Left lung (tissue), 10 donors: Measurements from ENCODE around the gene DGKB. TPM values are rescaled to one million over a fixed set of nuclear protein-coding genes. Genes with fewer than 3 reads are reported as not detected.

ENCODE experiments used
- ATAC-seq: fragments of 200-7000 bp; cut with Tn5 transposase; one replicate; pipeline ENCODE4 v1.9.1; 2020; ENCODE audit warnings: moderate library complexity
- DNase-seq, 4 donors: peaks; one replicate each; pipeline ENCODE4 v3.0.0-alpha.2; 2013 to 2020
- H3K27ac ChIP-seq, 2 donors: fragments of 200-600 bp; sonication (generic) in 1 of 2; one replicate each; pipeline versions ENCODE4 v1.5.0 to v1.8.0; 2020 to 2021
- H3K27me3 ChIP-seq, 2 donors: fragments of 200-600 bp; sonication (generic) in 1 of 2; one replicate each; pipeline versions ENCODE4 v1.5.0 to v1.8.0; 2020 to 2021
- H3K36me3 ChIP-seq, 2 donors: fragments of 200-600 bp; sonication (generic) in 1 of 2; one replicate each; pipeline versions ENCODE4 v1.5.0 to v1.8.0; 2020 to 2021
- H3K4me1 ChIP-seq, 2 donors: fragments of 200-600 bp; one replicate each; pipeline ENCODE4 v1.8.0; 2021
- H3K4me3 ChIP-seq, 2 donors: fragments of 200-600 bp; sonication (generic) in 1 of 2; one replicate each; pipeline versions ENCODE4 v1.5.0 to v1.8.0; 2020 to 2021; ENCODE audit warnings: mild to moderate bottlenecking in 1 of 2
- H3K9me3 ChIP-seq, 2 donors: fragments of 200-600 bp; sonication (generic) in 1 of 2; one replicate each; pipeline versions ENCODE4 v1.5.0 to v1.8.0; 2020 to 2021
- intact Hi-C, 2 donors: fragments of 100-400 bp; cut with DNase I; formaldehyde crosslinking; loops; one replicate each; pipeline versions ENCODE4 v1.11.2 to v1.14.2; 2022
- polyA plus RNA-seq, 6 donors: library from polyadenylated mRNA; unstranded; fragments of 120-200 nt; gene quantifications; one replicate each; pipeline ENCODE4 v1.2.1, GENCODE V29; 2013; ENCODE audit not compliant: insufficient read length in 6 of 6
- total RNA-seq, 2 donors: library from RNA; stranded (reverse); fragmentation: NEBNext Ultra II Directional; extraction: Animal tissue kit (Norgen Biotek cat#: 25700); gene quantifications; one replicate each; pipeline ENCODE4 v1.2.1, GENCODE V29; 2021
- TF ChIP-seq, protein P1 (sequence below), 2 donors: fragments of 200-600 bp; sonication (generic) in 1 of 2; IDR thresholded peaks; one replicate each; pipeline versions ENCODE4 v1.5.0 to v1.8.0; 2021; ENCODE audit warnings: antibody characterized with exemption in 2 of 2
- donor health status: DM: no; HTN: yes; CAD: no.
- donor health status: DM: no; HTN: no; CAD: no.

DGKB gene
- total and polyA plus RNA-seq, 8 donors, result 0.15 to 0.31 (median 0.27) TPM; not detected in 1

DNA sequence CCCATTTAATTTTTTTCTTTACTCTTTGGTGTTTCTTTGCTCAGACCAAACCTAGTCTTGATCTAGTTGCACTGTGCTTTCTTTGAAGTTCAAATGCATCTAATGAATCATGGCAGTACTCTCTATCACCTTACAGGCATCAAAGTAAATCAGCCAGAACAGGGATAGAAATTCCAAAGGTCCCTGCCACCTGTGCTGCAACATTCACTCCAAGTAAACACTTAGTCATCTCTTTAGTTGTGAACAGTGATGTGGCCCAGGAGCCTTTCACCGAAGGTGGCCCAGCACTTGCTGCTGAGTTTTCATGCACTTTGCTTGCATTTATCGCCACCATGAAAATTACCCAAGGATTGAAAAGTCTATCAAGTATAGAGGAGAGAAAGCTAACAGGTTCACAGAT lies 599.0 kb downstream of the DGKB start:
- ATAC-seq, result no peak
- Histone ChIP-seq H3K36me3 (no peaks in the 10 kb centered on the region), H3K27me3 (no peaks in the 10 kb centered on the region), H3K27ac (no peak overlapping the region), H3K4me3 (no peak overlapping the region), H3K4me1 (no peaks in the 10 kb centered on the region), H3K9me3 (no peaks in the 10 kb centered on the region)
- intact Hi-C loops, result no loop called here
- TF ChIP-seq, protein P1, sequence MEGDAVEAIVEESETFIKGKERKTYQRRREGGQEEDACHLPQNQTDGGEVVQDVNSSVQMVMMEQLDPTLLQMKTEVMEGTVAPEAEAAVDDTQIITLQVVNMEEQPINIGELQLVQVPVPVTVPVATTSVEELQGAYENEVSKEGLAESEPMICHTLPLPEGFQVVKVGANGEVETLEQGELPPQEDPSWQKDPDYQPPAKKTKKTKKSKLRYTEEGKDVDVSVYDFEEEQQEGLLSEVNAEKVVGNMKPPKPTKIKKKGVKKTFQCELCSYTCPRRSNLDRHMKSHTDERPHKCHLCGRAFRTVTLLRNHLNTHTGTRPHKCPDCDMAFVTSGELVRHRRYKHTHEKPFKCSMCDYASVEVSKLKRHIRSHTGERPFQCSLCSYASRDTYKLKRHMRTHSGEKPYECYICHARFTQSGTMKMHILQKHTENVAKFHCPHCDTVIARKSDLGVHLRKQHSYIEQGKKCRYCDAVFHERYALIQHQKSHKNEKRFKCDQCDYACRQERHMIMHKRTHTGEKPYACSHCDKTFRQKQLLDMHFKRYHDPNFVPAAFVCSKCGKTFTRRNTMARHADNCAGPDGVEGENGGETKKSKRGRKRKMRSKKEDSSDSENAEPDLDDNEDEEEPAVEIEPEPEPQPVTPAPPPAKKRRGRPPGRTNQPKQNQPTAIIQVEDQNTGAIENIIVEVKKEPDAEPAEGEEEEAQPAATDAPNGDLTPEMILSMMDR (IDR thresholded peaks at IDR 0.05), result no peak
- no peak for DNase-seq

DNA sequence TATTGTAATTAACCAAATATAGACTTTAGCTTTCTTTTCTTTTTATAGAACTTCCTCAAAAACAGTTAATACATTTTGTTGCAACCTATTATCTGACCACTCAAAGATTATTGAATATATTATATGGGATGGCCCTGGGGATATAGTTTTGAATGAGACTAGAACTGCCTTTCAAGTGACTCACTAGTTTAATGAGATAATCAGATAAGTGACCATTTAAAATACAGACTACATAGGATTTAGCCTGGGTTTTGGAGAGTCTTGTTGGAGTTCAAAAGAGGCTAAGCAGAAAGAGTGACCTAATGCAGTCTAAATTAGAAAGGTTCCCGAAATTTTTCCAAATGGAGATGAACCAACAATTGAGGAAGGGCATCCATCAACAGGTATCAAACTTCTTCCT lies 607.9 kb downstream of the DGKB start:
- ATAC-seq (no peak), DNase-seq (no peak)
- Histone ChIP-seq H3K36me3 (no peaks in the 10 kb centered on the region), H3K27me3 (no peaks in the 10 kb centered on the region), H3K4me3 (no peak overlapping the region), H3K27ac (no peak overlapping the region), H3K4me1 (no peaks in the 10 kb centered on the region), H3K9me3 (peaks cover 0 to 6% of the 10 kb centered on the region in 2 donors)
- TF ChIP-seq, protein P1 (IDR thresholded peaks at IDR 0.05), result no peak
- intact Hi-C loops, result no loop called here

DNA sequence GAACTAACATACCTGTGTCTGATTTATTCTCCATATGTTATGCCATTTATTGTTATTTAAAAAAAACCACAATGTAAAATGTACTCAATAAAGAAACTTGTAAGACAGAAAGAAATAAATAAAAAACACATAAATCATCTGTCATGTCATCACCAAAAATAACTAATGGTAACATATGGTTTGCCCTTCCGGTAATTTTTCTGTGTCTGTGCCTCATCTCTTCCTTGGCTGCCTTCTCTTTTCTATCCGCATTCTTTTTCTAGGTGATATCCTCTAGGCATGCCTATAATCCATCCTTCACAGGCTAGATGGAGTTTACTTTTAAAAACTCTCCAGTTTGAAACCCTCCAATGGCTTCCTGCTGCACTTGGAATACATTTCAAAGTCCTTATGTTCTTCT lies 609.1 kb downstream of the DGKB start:
- intact Hi-C loops, result no loop called here
- no peak for ATAC-seq
- Histone ChIP-seq H3K4me3 (no peak overlapping the region), H3K36me3 (no peaks in the 10 kb centered on the region), H3K27me3 (no peaks in the 10 kb centered on the region), H3K4me1 (no peaks in the 10 kb centered on the region), H3K9me3 (peaks cover 0 to 6% of the 10 kb centered on the region in 2 donors), H3K27ac (no peak overlapping the region)
- TF ChIP-seq, protein P1 (IDR thresholded peaks at IDR 0.05), result no peak
- no peak for DNase-seq

DNA sequence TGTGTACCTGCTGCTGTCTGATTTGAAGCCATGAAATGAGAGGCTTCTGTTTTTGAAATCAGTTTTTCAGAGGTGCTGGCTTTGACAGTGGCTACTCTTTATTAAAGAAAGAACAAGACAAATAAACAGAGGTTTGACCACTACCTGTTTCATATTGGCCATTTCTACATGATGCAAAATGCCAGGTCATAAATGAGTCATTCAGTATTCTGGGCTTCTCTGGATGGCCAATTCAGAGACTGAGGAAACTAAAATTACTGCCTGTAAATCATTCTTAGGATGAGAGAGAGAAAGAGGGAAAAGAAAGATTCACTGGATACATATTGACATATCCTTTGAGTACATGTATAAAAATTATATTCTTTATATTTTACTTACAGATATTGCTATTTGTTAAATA lies 609.8 kb downstream of the DGKB start:
- Histone ChIP-seq H3K27ac (no peak overlapping the region), H3K27me3 (no peaks in the 10 kb centered on the region), H3K4me3 (no peak overlapping the region), H3K36me3 (no peaks in the 10 kb centered on the region), H3K4me1 (no peaks in the 10 kb centered on the region), H3K9me3 (peaks cover 0 to 5% of the 10 kb centered on the region in 2 donors)
- no peak for ATAC-seq
- intact Hi-C loops, result no loop called here
- TF ChIP-seq, protein P1 (IDR thresholded peaks at IDR 0.05), result no peak
- DNase-seq, result no peak

DNA sequence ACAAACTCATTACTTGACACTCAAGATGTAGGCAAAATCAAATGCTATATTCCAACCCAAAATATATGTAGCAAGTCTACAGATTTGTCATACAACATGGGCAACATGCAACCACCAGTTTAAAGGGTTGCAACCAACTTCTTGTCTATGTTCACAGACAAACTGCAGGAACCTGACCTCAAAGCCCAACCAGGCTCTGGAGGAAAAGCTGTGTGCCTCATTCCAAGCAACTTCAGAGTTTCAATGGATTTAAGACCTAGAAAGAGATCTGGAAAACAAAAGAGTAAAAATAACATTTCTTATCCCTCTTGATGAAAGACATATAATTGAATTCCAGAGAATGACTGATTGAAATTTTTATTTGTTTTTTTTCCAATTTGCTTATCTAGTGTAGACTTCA lies 612.6 kb downstream of the DGKB start:
- Histone ChIP-seq H3K9me3 (no peaks in the 10 kb centered on the region), H3K36me3 (no peaks in the 10 kb centered on the region), H3K27ac (no peak overlapping the region), H3K4me1 (no peaks in the 10 kb centered on the region), H3K4me3 (no peak overlapping the region), H3K27me3 (no peaks in the 10 kb centered on the region)
- no peak for DNase-seq
- no peak for ATAC-seq
- TF ChIP-seq, protein P1 (IDR thresholded peaks at IDR 0.05), result no peak
- intact Hi-C loops, result no loop called here
